ENCODE measurements around the gene ACVR1B.

ACVR1B gene

DNA sequence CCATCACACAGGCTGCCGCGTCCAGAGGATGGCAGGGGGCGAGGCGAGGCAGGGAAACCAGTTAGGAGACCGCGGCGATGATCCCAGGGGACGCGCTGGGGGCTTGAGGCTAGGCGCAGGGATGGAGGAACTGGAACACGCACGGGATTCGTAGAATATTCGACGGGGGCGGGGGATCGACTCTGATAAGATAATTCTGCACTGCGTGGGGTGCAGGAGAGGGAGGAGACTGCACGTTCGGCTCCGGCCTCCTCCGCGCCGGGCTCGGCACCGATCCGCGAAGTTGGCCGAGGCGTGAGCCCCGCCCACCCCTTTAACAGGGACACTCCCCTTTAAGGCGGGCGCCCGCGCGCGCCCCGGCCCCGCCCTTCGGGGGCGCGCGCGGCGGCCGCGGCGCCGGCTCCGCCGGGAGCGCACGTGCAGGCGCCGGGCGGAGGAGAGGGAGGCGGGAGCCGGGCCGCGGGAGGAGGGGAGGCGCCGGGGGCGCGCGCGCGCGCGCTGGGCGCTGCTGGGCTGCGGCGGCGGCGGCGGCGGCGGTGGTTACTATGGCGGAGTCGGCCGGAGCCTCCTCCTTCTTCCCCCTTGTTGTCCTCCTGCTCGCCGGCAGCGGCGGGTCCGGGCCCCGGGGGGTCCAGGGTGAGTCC, at the start of gene ACVR1B:
Gene ACVR1B, plus strand, starts transcription at position 501 of the 644 bp plus-strand sequence. Its CDS starts 45 bp downstream, at position 546.
- DNase-seq: peak; percentile 87

DNA sequence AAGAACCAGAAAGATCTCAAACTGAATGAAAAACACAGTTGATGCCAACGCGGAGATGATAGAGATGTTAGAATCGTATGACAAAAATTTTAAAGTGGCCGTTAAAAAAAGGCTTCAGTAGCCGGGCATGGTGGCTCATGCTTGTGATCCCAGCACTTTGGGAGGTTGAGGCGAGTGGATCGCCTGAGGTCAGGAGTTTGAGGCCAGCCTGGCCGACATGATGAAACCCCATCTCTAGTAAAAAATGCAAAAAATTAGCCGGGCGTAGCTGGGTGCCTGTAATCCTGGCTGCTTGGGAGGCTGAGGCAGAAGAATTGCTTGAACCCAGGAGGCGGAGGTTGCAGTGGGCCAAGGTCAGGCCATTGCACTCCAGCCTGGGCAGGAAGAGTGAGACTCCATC, 49.6 kb upstream of the ACVR1B start:
- DNase-seq: no peak

- no peak for DNase-seq
These were observed 46.5 kb upstream of the ACVR1B start for GRCh38 chr12:51904951-51905470.

- peak; percentile 19 for DNase-seq
These were observed 45.7 kb upstream of the ACVR1B start for GRCh38 chr12:51905471-51906429.

GRCh38 chr12:51906430-51907082, 44.9 kb upstream of the ACVR1B start:
- DNase-seq: no peak

DNA sequence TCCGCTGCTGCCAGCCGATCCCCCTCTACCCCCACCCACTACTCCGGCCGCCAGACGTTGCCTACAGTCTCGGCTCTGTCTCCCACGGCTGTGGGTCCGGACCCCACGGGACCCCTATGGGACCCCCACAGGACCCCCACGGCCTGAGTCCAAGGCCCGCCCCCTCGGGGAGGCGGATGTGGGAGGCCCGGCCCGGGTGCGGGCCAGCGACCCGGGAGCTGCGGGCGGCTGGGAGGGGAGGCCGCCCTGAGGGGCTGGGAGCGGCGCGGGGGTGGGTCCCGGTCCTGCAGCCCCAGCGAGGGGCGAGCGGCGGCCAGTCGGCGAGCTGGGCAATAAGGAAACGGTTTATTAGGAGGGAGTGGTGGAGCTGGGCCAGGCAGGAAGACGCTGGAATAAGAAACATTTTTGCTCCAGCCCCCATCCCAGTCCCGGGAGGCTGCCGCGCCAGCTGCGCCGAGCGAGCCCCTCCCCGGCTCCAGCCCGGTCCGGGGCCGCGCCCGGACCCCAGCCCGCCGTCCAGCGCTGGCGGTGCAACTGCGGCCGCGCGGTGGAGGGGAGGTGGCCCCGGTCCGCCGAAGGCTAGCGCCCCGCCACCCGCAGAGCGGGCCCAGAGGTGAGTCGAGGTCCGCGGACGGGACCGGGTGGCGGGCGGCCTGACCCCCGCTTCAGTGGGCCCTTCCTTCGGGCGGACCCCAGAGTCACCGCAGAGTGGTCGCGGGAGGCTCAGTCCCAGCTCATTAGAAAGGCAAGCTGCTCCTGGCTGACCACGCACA, 44.2 kb upstream of the ACVR1B start, which contains the start of gene ACVRL1:
Gene ACVRL1, plus strand, starts transcription at position 422 of the 773 bp plus-strand sequence. CDS start 4,971 bp downstream, outside the sequence.
- no peak for DNase-seq

GRCh38 chr12:51907856-51908425, 43.6 kb upstream of the ACVR1B start:
- DNase-seq: no peak

DNA sequence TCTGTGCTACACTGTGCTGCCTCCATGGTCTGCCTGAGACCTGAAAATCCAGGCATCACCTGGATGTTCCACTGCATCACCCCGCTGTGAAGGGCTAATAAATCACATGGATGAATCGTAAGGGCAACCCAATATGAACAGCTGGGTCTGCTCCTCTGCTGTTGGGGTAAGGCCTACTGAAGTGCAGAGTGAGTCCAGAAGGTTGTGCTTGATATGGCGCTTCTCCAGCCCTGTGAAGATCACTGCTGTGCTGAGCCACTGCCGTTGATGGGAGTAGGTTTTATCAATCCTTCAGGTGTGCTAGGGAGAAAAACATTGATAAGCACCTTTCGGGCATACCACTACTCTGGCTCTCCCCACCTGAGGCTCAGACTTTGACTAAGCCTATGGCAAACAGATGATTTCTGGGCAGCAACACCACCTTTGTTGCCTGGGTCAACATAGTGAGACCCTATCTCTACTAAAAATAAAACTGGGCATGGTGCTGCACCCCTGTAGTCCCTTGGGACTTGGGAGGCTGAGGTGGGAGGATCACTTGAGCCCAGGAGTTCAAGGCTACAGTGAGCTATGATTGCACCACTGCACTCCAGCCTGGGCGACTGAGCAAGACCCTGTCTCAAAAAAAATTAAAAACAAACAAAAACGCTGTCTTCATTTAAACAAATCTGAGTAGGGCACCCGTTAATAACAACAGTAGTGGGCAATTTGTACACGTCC, 42.5 kb upstream of the ACVR1B start:
- DNase-seq: no peak

GRCh38 chr12:51910168-51910567, 41.3 kb upstream of the ACVR1B start:
- DNase-seq: no peak

DNA sequence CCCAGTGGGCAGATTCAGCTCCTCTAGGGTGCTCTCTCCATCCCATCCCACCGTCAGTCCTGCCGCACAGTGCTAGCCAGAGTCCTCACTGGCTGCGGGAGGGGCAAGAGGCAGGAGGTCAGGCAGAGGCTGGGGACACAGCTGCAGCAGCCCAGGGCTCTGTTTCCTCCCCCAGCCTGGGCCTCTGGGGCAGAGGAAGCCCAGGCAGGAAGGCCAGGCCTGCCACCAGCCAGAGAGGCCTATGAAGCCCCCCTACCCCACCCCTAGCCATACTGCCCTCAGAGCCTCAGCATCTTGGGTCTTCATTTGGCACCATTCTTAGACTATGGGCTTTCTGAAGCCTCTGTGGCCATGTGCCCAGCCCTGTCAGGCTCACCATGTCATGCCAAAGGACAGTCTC, 40.8 kb upstream of the ACVR1B start:
- DNase-seq: no peak

- no peak for DNase-seq
These were observed 40.2 kb upstream of the ACVR1B start for GRCh38 chr12:51911307-51911706.

DNA sequence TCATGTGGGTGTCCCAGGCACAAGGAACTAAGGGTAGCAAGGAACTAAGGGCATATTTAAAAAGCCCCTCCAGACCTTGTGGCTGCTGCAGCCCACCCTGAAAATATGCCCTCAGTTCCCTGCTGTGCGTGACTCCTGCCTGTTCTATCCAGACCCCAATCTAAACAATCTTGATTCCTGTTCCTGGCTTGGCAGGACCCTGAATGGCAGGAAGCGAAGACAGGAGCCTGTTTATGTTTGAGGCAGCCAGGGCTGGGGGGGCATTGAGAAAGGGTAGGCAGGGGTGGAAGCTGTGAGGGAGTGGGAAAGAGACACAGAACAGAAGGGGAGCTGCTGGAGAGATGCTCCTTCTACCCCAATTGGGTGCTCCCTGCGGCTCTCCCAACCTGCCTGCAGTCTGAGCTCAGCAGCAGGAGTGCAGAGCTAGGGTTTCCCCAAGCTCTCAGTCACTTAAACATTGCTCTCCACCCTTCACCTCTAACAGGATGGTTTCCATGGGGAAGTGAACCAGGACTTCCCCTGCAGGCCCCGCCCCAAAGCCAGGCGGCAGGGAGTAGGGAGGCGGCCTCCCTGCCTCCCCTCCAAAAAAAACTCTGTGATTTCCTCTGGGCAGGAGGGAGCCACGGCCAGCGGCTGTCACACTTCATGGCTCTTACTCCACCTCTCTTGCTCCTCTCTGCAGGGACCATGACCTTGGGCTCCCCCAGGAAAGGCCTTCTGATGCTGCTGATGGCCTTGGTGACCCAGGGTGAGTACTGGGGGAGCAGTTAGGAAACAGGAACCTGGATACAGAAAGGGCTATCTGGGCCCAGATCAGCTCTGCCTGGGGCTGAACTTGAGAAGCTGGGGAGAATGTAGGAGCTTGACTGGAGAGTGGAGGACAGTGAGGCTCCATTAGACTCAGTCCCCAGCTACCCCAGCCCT, 39.4 kb upstream of the ACVR1B start:
- peak; percentile 13 for DNase-seq

GRCh38 chr12:51913071-51914033, 38.1 kb upstream of the ACVR1B start:
- DNase-seq: no peak

GRCh38 chr12:51914034-51914923, 37.2 kb upstream of the ACVR1B start:
- no peak for DNase-seq

- no peak for DNase-seq
These were observed 36.4 kb upstream of the ACVR1B start for GRCh38 chr12:51915003-51915625.

- no peak for DNase-seq
These were observed 35.5 kb upstream of the ACVR1B start for GRCh38 chr12:51915951-51916350.

GRCh38 chr12:51917041-51917590, 34.4 kb upstream of the ACVR1B start:
- DNase-seq: no peak
